Central memory CD8-positive, alpha-beta T cell (primary cell): ENCODE measurements around the gene THSD8.
"Not testable (repeated sequence)": the region's sequence is repeated elsewhere in the genome, so short reads cannot be mapped to it uniquely, and the experiment has no call there.

Experiments used
- ATAC-seq: fragments of 150-1000 bp; cut with Tn5 transposase; replicated peaks from 2 replicates; pipeline ENCODE4 v1.10.0; 2022; ENCODE audit warnings: mild to moderate bottlenecking, moderate FRiP score, moderate number of reproducible peaks; ENCODE audit not compliant: poor library complexity, severe bottlenecking; ENCODE audit errors: extremely low read depth
- DNase-seq, 2 donors: peaks; one replicate each; pipeline ENCODE4 v3.0.0; 2021; ENCODE audit warnings: low spot score in 2 of 2
- H3K27ac Mint-ChIP-seq: one replicate; pipeline ENCODE4 v1.8.0; 2022; ENCODE audit warnings: low read depth, mild to moderate bottlenecking, moderate library complexity, mixed read lengths
- H3K27me3 Mint-ChIP-seq: one replicate; pipeline ENCODE4 v1.8.0; 2022; ENCODE audit warnings: mixed read lengths
- H3K36me3 Mint-ChIP-seq: one replicate; pipeline ENCODE4 v1.8.0; 2022; ENCODE audit warnings: mild to moderate bottlenecking, moderate library complexity, mixed read lengths; ENCODE audit not compliant: insufficient read depth
- H3K4me1 Mint-ChIP-seq: one replicate; pipeline ENCODE4 v1.8.0; 2022; ENCODE audit warnings: mixed read lengths
- H3K4me3 Mint-ChIP-seq: one replicate; pipeline ENCODE4 v1.8.0; 2022; ENCODE audit warnings: mild to moderate bottlenecking, moderate library complexity, mixed read lengths
- H3K9me3 Mint-ChIP-seq: one replicate; pipeline ENCODE4 v1.8.0; 2022; ENCODE audit warnings: mixed read lengths

The THSD8 gene

DNA sequence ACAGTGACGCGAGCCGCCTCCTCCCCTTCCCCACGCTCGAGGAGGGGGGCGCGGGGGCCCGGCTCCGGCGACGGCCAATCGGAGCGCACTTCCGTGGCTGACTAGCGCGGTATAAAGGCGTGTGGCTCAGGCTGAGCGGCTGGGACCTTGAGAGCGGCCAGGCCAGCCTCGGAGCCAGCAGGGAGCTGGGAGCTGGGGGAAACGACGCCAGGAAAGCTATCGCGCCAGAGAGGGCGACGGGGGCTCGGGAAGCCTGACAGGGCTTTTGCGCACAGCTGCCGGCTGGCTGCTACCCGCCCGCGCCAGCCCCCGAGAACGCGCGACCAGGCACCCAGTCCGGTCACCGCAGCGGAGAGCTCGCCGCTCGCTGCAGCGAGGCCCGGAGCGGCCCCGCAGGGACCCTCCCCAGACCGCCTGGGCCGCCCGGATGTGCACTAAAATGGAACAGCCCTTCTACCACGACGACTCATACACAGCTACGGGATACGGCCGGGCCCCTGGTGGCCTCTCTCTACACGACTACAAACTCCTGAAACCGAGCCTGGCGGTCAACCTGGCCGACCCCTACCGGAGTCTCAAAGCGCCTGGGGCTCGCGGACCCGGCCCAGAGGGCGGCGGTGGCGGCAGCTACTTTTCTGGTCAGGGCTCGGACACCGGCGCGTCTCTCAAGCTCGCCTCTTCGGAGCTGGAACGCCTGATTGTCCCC, 10.4 kb upstream of the THSD8 start, which contains the start of gene JUNB:
Gene JUNB (plus strand): TSS at position 142 of the 706 bp plus-strand sequence. CDS start 286 bp downstream, at position 428.
- ATAC-seq (peak; percentile 31), DNase-seq (peak; percentile 96)
- Mint-ChIP-seq H3K27me3 (no peaks in the 10 kb centered on the region), H3K9me3 (no peaks in the 10 kb centered on the region), H3K4me3 (peak within 1 kb of the TSS; percentile 96), H3K27ac (peak within 1 kb of the TSS; percentile 97), H3K4me1 (peaks cover 38% of the 10 kb centered on the region), H3K36me3 (peaks cover 52% of the 10 kb centered on the region)

DNA sequence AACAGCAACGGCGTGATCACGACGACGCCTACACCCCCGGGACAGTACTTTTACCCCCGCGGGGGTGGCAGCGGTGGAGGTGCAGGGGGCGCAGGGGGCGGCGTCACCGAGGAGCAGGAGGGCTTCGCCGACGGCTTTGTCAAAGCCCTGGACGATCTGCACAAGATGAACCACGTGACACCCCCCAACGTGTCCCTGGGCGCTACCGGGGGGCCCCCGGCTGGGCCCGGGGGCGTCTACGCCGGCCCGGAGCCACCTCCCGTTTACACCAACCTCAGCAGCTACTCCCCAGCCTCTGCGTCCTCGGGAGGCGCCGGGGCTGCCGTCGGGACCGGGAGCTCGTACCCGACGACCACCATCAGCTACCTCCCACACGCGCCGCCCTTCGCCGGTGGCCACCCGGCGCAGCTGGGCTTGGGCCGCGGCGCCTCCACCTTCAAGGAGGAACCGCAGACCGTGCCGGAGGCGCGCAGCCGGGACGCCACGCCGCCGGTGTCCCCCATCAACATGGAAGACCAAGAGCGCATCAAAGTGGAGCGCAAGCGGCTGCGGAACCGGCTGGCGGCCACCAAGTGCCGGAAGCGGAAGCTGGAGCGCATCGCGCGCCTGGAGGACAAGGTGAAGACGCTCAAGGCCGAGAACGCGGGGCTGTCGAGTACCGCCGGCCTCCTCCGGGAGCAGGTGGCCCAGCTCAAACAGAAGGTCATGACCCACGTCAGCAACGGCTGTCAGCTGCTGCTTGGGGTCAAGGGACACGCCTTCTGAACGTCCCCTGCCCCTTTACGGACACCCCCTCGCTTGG, 9.6 kb upstream of the THSD8 start:
- Mint-ChIP-seq H3K36me3 (peaks cover 52% of the 10 kb centered on the region), H3K27ac (peak overlapping the region; percentile 97), H3K27me3 (no peaks in the 10 kb centered on the region), H3K4me1 (peaks cover 39% of the 10 kb centered on the region), H3K9me3 (no peaks in the 10 kb centered on the region), H3K4me3 (peak overlapping the region; percentile 96)
- DNase-seq, result peak; percentile 63 to 65
- no peak for ATAC-seq

- Mint-ChIP-seq H3K4me1 (peaks cover 39% of the 10 kb centered on the region), H3K4me3 (peak overlapping the region; percentile 96), H3K27ac (peak overlapping the region; percentile 97), H3K27me3 (no peaks in the 10 kb centered on the region), H3K9me3 (no peaks in the 10 kb centered on the region), H3K36me3 (peaks cover 52% of the 10 kb centered on the region)
- ATAC-seq, result no peak
- DNase-seq, result peak in 1 of 2 donors; percentile 41
Observed at GRCh38 chr19:12792853-12793289, 9.0 kb upstream of the THSD8 start.

DNA sequence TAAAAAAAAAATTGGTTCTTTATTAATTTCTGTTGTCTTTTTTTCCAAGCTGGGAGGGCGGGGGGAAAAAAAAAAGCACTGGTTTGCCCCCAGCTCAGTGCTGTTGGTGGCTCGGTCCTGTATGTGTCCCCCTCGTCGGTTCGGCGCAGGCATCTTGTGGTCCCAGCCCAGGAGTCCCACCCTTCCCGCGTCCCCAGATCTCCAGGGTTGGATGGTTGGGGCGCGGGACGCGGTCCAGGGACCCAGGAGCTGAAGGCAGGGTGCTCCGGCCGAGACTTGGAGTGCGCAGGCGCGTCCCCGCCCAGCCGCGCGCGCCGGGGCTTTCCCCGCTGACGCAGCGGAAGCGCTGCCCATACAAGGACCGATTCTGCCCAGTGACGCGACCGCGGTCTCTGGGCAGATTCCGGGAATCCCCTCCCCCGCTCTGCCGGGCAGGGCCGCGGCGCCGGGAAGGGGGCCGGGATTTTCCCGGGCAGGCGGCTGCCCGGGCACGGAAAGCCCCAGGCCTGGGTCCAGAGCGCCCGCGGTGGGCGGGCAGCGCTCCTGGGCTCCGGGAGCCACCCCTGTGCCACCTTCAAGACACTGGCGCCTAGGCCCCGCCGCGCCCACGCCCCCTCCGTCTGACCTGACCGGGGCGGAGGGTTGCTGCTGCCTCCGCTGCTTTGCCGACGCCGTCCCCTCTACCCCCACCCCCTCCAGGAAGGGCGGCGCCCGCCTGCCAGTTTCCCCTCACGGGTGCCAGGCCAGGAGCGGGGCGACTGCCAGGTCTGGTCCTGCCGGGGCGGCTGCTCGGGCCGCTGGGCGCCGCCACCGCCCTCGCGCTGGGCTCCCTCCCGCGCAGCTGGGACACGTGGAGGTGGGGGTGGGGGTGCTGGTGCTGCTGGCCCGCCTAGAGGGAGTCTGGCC, 8.3 kb upstream of the THSD8 start:
- DNase-seq (peak; percentile 95 to 96), ATAC-seq (peak; percentile 48)
- H3K4me3 Mint-ChIP-seq, result peak overlapping the region; percentile 96
- H3K27me3 Mint-ChIP-seq, result no peaks in the 10 kb centered on the region
- peaks cover 39% of the 10 kb centered on the region for H3K4me1 Mint-ChIP-seq
- H3K36me3 Mint-ChIP-seq, result peaks cover 52% of the 10 kb centered on the region
- H3K9me3 Mint-ChIP-seq, result no peaks in the 10 kb centered on the region
- H3K27ac Mint-ChIP-seq, result peak overlapping the region; percentile 97

GRCh38 chr19:12794196-12794941, 7.5 kb upstream of the THSD8 start:
- Mint-ChIP-seq H3K27me3 (no peaks in the 10 kb centered on the region), H3K9me3 (no peaks in the 10 kb centered on the region), H3K4me1 (peaks cover 32% of the 10 kb centered on the region), H3K36me3 (peaks cover 50% of the 10 kb centered on the region), H3K27ac (peak overlapping the region; percentile 97), H3K4me3 (peak overlapping the region; percentile 96)
- DNase-seq (no peak), ATAC-seq (no peak)

DNA sequence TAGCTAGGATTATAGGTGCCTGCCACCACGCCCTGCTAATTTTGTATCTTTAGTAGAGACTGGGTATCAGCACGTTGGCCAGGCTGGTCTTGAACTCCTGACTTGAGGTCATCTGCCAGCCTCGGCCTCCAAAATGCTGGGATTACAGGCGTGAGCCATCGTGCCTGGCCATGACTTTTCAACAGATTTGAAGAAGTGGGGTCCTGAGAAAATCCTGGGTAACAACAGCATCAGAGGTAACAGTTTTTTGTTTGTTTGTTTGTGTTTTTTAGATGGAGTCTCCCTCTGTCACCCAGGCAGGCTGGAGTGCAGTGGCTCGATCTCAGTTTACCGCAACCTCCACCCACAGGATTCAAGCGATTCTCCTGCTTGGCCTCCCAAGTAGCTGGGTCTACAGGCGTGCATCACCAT, 6.9 kb upstream of the THSD8 start:
- no peaks in the 10 kb centered on the region for H3K27me3 Mint-ChIP-seq
- no peak overlapping the region for H3K4me3 Mint-ChIP-seq
- DNase-seq (no peak), ATAC-seq (no peak)
- H3K4me1 Mint-ChIP-seq, result peaks cover 32% of the 10 kb centered on the region
- no peaks in the 10 kb centered on the region for H3K9me3 Mint-ChIP-seq
- H3K27ac Mint-ChIP-seq, result peak overlapping the region; percentile 97
- H3K36me3 Mint-ChIP-seq, result peaks cover 54% of the 10 kb centered on the region

DNA sequence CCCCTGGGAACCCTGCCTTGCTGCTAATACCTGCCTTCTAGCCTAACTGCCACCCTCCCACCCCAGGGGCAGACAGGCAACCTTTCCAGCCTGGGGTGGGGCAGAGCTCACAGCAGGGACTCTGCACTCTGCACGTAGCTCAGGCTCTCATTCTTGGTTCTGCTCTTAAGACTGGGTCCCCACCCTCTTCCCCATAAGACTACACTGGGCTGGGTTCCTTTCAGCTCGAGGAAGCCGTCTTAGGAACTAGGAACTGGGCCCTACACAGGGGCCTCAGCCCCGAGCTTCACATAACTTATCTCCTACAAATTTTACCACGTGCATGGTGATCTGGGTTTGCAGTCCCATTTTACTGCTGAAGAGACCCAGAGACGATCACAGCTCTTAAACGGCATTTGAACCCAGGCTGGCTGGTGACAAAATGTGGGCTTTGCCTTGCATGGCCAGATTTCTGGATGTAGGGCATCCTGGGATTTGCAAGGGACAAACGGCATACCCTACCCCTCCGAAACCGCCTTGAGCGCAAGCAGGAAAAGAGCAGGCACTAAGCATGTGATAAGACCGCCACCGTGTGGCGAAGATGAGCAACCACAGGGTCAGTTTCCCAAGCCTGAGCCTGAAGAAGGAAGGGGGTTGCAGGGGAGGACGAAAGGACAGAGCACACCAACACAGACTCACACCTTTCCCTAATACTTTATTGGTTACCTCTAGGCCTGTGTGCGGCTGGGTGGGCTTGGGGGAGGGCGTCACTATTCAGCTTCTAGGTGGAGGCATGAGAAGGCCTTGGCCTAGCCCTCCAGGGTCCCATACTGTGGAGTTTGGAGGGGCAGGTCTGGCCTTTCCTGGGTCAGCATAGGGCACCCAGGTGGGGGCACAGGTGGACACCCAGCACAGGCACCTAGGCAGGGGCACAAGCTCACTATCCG, 5.5 kb upstream of the THSD8 start:
- DNase-seq, result peak; percentile 63 to 73
- no peak for ATAC-seq
- Mint-ChIP-seq H3K27ac (peak overlapping the region; percentile 97), H3K27me3 (no peaks in the 10 kb centered on the region), H3K9me3 (no peaks in the 10 kb centered on the region), H3K4me3 (peak overlapping the region; percentile 66), H3K4me1 (peaks cover 26% of the 10 kb centered on the region), H3K36me3 (peaks cover 44% of the 10 kb centered on the region)

- no peak for DNase-seq
- Mint-ChIP-seq H3K27ac (no peak overlapping the region), H3K27me3 (no peaks in the 10 kb centered on the region), H3K9me3 (no peaks in the 10 kb centered on the region), H3K4me3 (no peak overlapping the region), H3K36me3 (peaks cover 37% of the 10 kb centered on the region), H3K4me1 (peaks cover 28% of the 10 kb centered on the region)
- no peak for ATAC-seq
Observed at GRCh38 chr19:12797141-12797587, 4.7 kb upstream of the THSD8 start.

GRCh38 chr19:12797607-12798006, 4.3 kb upstream of the THSD8 start:
- H3K4me3 Mint-ChIP-seq, H3K27ac Mint-ChIP-seq, H3K9me3 Mint-ChIP-seq, H3K27me3 Mint-ChIP-seq, ATAC-seq, DNase-seq: not testable (repeated sequence)
- H3K4me1 Mint-ChIP-seq, result peaks cover 33% of the 10 kb centered on the region
- H3K36me3 Mint-ChIP-seq, result peaks cover 35% of the 10 kb centered on the region

DNA sequence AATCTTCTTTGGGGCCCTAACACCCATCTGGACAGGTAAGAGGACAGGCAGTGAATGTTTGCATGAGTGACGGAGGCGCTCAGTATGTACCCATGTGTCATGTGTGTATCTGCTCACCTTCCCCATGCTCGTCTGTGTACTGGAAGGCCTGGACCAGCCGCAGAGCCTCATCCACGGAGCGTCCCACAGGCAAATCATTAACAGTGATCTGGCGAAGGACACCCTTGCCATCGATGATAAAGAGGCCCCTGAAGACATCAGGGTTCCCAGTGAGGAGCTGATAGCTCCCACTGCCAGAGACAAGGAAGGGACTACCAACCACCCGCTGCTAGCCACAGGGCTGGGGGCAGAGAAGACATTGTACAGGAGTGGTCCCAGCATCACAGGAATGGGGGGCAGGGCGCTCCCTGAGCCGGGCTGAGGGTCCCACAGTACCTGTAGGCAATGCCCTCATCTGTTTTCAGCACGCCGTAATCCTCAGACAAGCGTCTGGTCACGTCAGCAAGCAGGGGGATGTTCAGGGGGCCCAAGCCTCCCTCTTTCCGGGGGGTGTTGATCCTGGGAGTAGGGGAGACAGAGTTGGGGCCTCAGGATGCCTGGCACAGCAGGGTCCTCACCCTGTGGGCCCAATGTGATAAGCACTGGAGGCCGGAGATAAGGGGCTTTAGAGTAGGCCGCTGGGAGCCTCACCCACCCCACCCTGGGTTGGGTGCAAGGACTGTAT, 2.0 kb upstream of the THSD8 start:
- ATAC-seq (no peak), DNase-seq (no peak)
- H3K36me3 Mint-ChIP-seq, result peaks cover 14% of the 10 kb centered on the region
- no peaks in the 10 kb centered on the region for H3K9me3 Mint-ChIP-seq
- H3K27ac Mint-ChIP-seq, result no peak overlapping the region
- peak overlapping the region; percentile 83 for H3K4me3 Mint-ChIP-seq
- H3K4me1 Mint-ChIP-seq, result peaks cover 26% of the 10 kb centered on the region
- no peaks in the 10 kb centered on the region for H3K27me3 Mint-ChIP-seq
